Amniotic stem cell (primary cell): ENCODE data around the gene CNKSR1.
A peak's percentile ranks its signal among the peaks of the same experiment; 100 is the strongest.

ENCODE experiments used
- DNase-seq: peaks from one replicate; lab custom pipeline; 2025; lab: John Stamatoyannopoulos, UW

The CNKSR1 gene

GRCh38 chr1:26160527-26161414 is 16.5 kb upstream of the CNKSR1 start:
- no peak for DNase-seq

GRCh38 chr1:26161415-26162219 is 15.7 kb upstream of the CNKSR1 start:
- DNase-seq: no peak

GRCh38 chr1:26162220-26162709 is 15.0 kb upstream of the CNKSR1 start:
- no peak for DNase-seq

- DNase-seq: no peak
Measured at GRCh38 chr1:26163684-26164035, 13.6 kb upstream of the CNKSR1 start.

GRCh38 chr1:26164036-26164860 is 13.0 kb upstream of the CNKSR1 start:
- no peak for DNase-seq

GRCh38 chr1:26164861-26165842 is 12.1 kb upstream of the CNKSR1 start:
- no peak for DNase-seq

GRCh38 chr1:26166719-26167281 is 10.5 kb upstream of the CNKSR1 start:
- no peak for DNase-seq

- no peak for DNase-seq
Measured at GRCh38 chr1:26168410-26169197, 8.7 kb upstream of the CNKSR1 start, which contains the start of gene C1orf232. TSS of gene C1orf232 (minus strand) at chr1:26168963. CDS start at chr1:26168499, 464 bp downstream.

GRCh38 chr1:26169198-26169554 is 8.1 kb upstream of the CNKSR1 start:
- DNase-seq: no peak

GRCh38 chr1:26169669-26170471 is 7.4 kb upstream of the CNKSR1 start, which contains the start of gene ZNF593:
TSS of gene ZNF593 (plus strand) at chr1:26169908. CDS start at chr1:26169984, 76 bp downstream.
- DNase-seq: peak; percentile 91

GRCh38 chr1:26170472-26170821 is 6.8 kb upstream of the CNKSR1 start:
- no peak for DNase-seq

GRCh38 chr1:26171084-26172072 is 5.9 kb upstream of the CNKSR1 start, which contains the start of gene ZNF593OS:
TSS of gene ZNF593OS (minus strand) at chr1:26171832. CDS start at chr1:26171661, 171 bp downstream.
- DNase-seq: no peak

- no peak for DNase-seq
Measured at GRCh38 chr1:26175346-26175745, 1.9 kb upstream of the CNKSR1 start.

GRCh38 chr1:26180010-26180506 is 2.8 kb downstream of the CNKSR1 start:
- DNase-seq: no peak

GRCh38 chr1:26181586-26182382 is 4.5 kb downstream of the CNKSR1 start:
- no peak for DNase-seq

- DNase-seq: no peak
Measured at GRCh38 chr1:26182383-26182696, 5.0 kb downstream of the CNKSR1 start.

- DNase-seq: no peak
Measured at GRCh38 chr1:26184086-26184485, 6.8 kb downstream of the CNKSR1 start.
